Neural cell (in vitro differentiated cells): ENCODE data around the gene CCDC27. TPM values are rescaled to one million over a fixed set of nuclear protein-coding genes. Genes with fewer than 3 reads are reported as not detected.

Experiments
- H2AFZ ChIP-seq: fragments of 200-600, 300-800 bp; sonication (generic), shearing (Covaris generic); 2 replicates; pipeline ENCODE4 v1.6.0; 2014; ENCODE audit warnings: low read depth, mild to moderate bottlenecking, antibody characterized with exemption, low read length, moderate library complexity
- H3F3A ChIP-seq: fragments of 200-600 bp; shearing (Covaris generic); 2 replicates; pipeline ENCODE4 v1.6.1; 2016; ENCODE audit warnings: mild to moderate bottlenecking, moderate library complexity, mixed read lengths, antibody characterized with exemption, low read length; ENCODE audit not compliant: insufficient read depth, poor library complexity, severe bottlenecking
- H3K27ac ChIP-seq: fragments of 200-600, 300-800 bp; sonication (generic), shearing (Covaris generic); 2 replicates; pipeline ENCODE4 v1.5.1; 2014; ENCODE audit warnings: mild to moderate bottlenecking, low read length, moderate library complexity
- H3K27me3 ChIP-seq: fragments of 300-800, 200-600 bp; sonication (generic), shearing (Covaris generic); 2 replicates; pipeline ENCODE4 v1.6.0; 2014; ENCODE audit warnings: mild to moderate bottlenecking, low read depth, low read length, moderate library complexity; ENCODE audit not compliant: insufficient read depth
- H3K36me3 ChIP-seq: fragments of 300-800, 200-600 bp; sonication (generic), shearing (Covaris generic); 2 replicates; pipeline ENCODE4 v1.5.1; 2014; ENCODE audit warnings: mild to moderate bottlenecking, antibody characterized with exemption, low read length, moderate library complexity; ENCODE audit not compliant: insufficient read depth
- H3K4me2 ChIP-seq: fragments of 300-800, 200-600 bp; sonication (generic), shearing (Covaris generic); 2 replicates; pipeline ENCODE4 v1.6.0; 2014; ENCODE audit warnings: mild to moderate bottlenecking, low read length
- H3K4me3 ChIP-seq: fragments of 300-800, 200-600 bp; sonication (generic), shearing (Covaris generic); 2 replicates; pipeline ENCODE4 v1.5.1; 2014; ENCODE audit warnings: mild to moderate bottlenecking, low read length, moderate library complexity
- H3K79me2 ChIP-seq: fragments of 200-600 bp; shearing (Covaris generic); replicated peaks from 2 replicates; pipeline ENCODE4 v1.6.0; 2014; ENCODE audit warnings: mild to moderate bottlenecking, low read length, moderate library complexity; ENCODE audit not compliant: insufficient read depth
- H3K9ac ChIP-seq: fragments of 300-800, 200-600 bp; sonication (generic), shearing (Covaris generic); 2 replicates; pipeline ENCODE4 v1.6.1; 2016; ENCODE audit warnings: mild to moderate bottlenecking, low read length, mixed read lengths
- H3K9me2 ChIP-seq: fragments of 200-600 bp; shearing (Covaris generic); 2 replicates; pipeline ENCODE4 v1.6.1; 2016; ENCODE audit warnings: mild to moderate bottlenecking, low read length, mixed read lengths; ENCODE audit not compliant: insufficient read depth
- H3K9me3 ChIP-seq: fragments of 200-600, 300-800 bp; sonication (generic), shearing (Covaris generic); 2 replicates; pipeline ENCODE4 v1.6.1; 2016; ENCODE audit warnings: mild to moderate bottlenecking, mixed run types, low read length, moderate library complexity, mixed read lengths
- H4K20me1 ChIP-seq: fragments of 200-600 bp; shearing (Covaris generic); 2 replicates; pipeline ENCODE4 v1.6.1; 2016; ENCODE audit warnings: mild to moderate bottlenecking, mixed run types; ENCODE audit not compliant: insufficient read depth
- CTCF ChIP-seq: fragments of 450-650 bp; IDR thresholded peaks from 2 replicates; pipeline ENCODE4 v1.5.1; 2014; ENCODE audit warnings: antibody characterized with exemption, mild to moderate bottlenecking, moderate library complexity; ENCODE audit not compliant: poor library complexity, severe bottlenecking
- EP300 ChIP-seq: fragments of 450-650 bp; conservative IDR thresholded peaks from 2 replicates; pipeline ENCODE4 v1.6.1; 2014; ENCODE audit warnings: antibody characterized with exemption, mild to moderate bottlenecking, moderate library complexity; ENCODE audit not compliant: poor library complexity, severe bottlenecking
- EZH2 ChIP-seq: fragments of 200-600, 300-800 bp; shearing (Covaris generic), sonication (generic); IDR thresholded peaks from 2 replicates; pipeline ENCODE4 v1.6.1; 2014; ENCODE audit warnings: antibody characterized with exemption, low read length, borderline replicate concordance, mild to moderate bottlenecking; ENCODE audit not compliant: insufficient read depth, poor library complexity, severe bottlenecking
- MXI1 ChIP-seq: fragments of 450-650 bp; conservative IDR thresholded peaks from 2 replicates; pipeline ENCODE4 v1.6.1; 2014; ENCODE audit warnings: antibody characterized with exemption, mild to moderate bottlenecking; ENCODE audit not compliant: poor library complexity, severe bottlenecking
- POLR2AphosphoS5 ChIP-seq: IDR thresholded peaks from 2 replicates; pipeline ENCODE4 v1.6.1; 2012
- RAD21 ChIP-seq: fragments of 450-650 bp; conservative IDR thresholded peaks from 2 replicates; pipeline ENCODE4 v1.6.1; 2014; ENCODE audit warnings: antibody characterized with exemption, mild to moderate bottlenecking, moderate library complexity
- SMC3 ChIP-seq: fragments of 450-650 bp; conservative IDR thresholded peaks from 2 replicates; pipeline ENCODE4 v1.6.1; 2014; ENCODE audit warnings: antibody characterized with exemption, mild to moderate bottlenecking, moderate library complexity; ENCODE audit not compliant: poor library complexity
- TAF1 ChIP-seq: IDR thresholded peaks from 2 replicates; pipeline ENCODE4 v1.6.1; 2012; ENCODE audit warnings: low read depth
- polyA plus RNA-seq: library from polyadenylated mRNA; depleted of rRNA; stranded (reverse); fragments of >200 nt; gene quantifications from 2 replicates; pipeline ENCODE4 v1.2.3, GENCODE V29; 2014
- TF ChIP-seq, protein P1 (sequence below): IDR thresholded peaks from 2 replicates; pipeline ENCODE4 v1.6.1; 2012; ENCODE audit warnings: borderline replicate concordance

CCDC27 gene
- polyA plus RNA-seq, 1 donor from 2014 or later: not detected

DNA sequence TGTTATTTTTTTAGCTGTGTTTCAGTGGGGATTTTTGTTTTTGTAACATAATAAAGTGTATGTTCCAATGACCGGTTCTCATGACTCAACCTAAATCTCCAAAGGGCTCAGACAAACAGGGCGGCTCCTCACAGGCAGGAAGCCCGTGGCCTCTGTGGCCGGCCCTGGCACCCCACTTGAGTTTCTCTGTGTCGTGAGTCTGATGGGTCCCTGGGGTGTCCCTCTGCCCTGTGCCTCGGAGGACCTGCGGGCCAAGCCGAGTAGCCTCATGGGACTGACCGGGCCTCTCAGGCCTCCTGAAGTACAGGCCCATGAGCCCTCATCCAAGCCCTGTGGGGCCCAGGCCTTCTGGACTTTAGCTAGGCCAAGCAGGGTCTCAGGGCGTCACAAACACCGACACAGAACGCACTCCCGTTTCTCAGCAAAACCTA lies 16.1 kb upstream of the CCDC27 start:
- H3K27ac ChIP-seq: no peak overlapping the region
- no peaks in the 10 kb centered on the region for H4K20me1 ChIP-seq
- no peaks in the 10 kb centered on the region for H3K9me3 ChIP-seq
- no peaks in the 10 kb centered on the region for H3F3A ChIP-seq
- H3K4me2 ChIP-seq: no peak overlapping the region
- no peaks in the 10 kb centered on the region for H3K36me3 ChIP-seq
- no peak overlapping the region for H3K4me3 ChIP-seq
- H3K9me2 ChIP-seq: no peaks in the 10 kb centered on the region
- TF ChIP-seq POLR2AphosphoS5 (no peak), EP300 (no peak), TAF1 (no peak), MXI1 (no peak), EZH2 (no peak), CTCF (no peak), RAD21 (no peak), SMC3 (no peak)
- TF ChIP-seq, protein P1, sequence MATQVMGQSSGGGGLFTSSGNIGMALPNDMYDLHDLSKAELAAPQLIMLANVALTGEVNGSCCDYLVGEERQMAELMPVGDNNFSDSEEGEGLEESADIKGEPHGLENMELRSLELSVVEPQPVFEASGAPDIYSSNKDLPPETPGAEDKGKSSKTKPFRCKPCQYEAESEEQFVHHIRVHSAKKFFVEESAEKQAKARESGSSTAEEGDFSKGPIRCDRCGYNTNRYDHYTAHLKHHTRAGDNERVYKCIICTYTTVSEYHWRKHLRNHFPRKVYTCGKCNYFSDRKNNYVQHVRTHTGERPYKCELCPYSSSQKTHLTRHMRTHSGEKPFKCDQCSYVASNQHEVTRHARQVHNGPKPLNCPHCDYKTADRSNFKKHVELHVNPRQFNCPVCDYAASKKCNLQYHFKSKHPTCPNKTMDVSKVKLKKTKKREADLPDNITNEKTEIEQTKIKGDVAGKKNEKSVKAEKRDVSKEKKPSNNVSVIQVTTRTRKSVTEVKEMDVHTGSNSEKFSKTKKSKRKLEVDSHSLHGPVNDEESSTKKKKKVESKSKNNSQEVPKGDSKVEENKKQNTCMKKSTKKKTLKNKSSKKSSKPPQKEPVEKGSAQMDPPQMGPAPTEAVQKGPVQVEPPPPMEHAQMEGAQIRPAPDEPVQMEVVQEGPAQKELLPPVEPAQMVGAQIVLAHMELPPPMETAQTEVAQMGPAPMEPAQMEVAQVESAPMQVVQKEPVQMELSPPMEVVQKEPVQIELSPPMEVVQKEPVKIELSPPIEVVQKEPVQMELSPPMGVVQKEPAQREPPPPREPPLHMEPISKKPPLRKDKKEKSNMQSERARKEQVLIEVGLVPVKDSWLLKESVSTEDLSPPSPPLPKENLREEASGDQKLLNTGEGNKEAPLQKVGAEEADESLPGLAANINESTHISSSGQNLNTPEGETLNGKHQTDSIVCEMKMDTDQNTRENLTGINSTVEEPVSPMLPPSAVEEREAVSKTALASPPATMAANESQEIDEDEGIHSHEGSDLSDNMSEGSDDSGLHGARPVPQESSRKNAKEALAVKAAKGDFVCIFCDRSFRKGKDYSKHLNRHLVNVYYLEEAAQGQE: no peak
- H3K9ac ChIP-seq: no peak overlapping the region
- H3K79me2 ChIP-seq: no peaks in the 10 kb centered on the region
- no peaks in the 10 kb centered on the region for H3K27me3 ChIP-seq
- no peak overlapping the region for H2AFZ ChIP-seq

DNA sequence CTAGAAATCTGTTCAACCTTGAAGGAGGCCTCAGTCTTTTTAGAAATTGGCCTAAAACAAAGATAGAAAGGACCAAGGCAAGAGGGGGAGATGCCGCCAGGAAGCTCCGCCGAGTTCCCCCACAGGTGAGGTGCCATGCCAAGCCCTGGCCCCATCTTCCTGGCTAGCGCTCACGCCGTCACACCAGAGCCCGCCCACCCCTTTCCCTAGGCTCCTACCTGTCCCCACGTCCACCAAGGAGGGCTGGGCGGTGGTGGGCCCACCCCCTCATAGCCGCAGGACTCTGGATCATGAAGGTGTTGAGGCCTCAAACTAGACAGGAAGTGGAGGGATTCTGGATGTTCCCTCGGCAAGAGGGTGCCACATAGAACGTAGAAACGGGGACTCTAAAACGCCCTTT lies 15.5 kb upstream of the CCDC27 start:
- Histone ChIP-seq H3K9me3 (no peaks in the 10 kb centered on the region), H3K27ac (no peak overlapping the region), H3K9me2 (no peaks in the 10 kb centered on the region), H3K27me3 (no peaks in the 10 kb centered on the region), H3F3A (no peaks in the 10 kb centered on the region), H3K4me3 (no peak overlapping the region), H4K20me1 (no peaks in the 10 kb centered on the region), H3K9ac (no peak overlapping the region), H3K4me2 (no peak overlapping the region), H3K79me2 (no peaks in the 10 kb centered on the region), H3K36me3 (no peaks in the 10 kb centered on the region), H2AFZ (no peak overlapping the region)
- TF ChIP-seq MXI1 (no peak), RAD21 (no peak), TAF1 (no peak), POLR2AphosphoS5 (no peak), SMC3 (no peak), EZH2 (no peak), CTCF (no peak), EP300 (no peak)
- TF ChIP-seq, protein P1: no peak
